SK-N-SH treated with all-trans-retinoic acid at 6 μM for 48 hours (cell line): ENCODE results near the gene DCBLD1.

Experiments
- ATAC-seq: fragments of 200-7000 bp; cut with Tn5 transposase; 3 replicates; pipeline ENCODE4 v1.9.1; 2020; ENCODE audit warnings: mild to moderate bottlenecking, moderate library complexity
- ARNTL ChIP-seq: fragments of 450-650 bp; formaldehyde crosslinking; IDR thresholded peaks from 2 replicates; pipeline ENCODE4 v1.5.0; 2020; ENCODE audit warnings: low read depth, mild to moderate bottlenecking, moderate library complexity, borderline replicate concordance
- BACH2 ChIP-seq: fragments of 250-450 bp; sonication (Bioruptor Pico); IDR thresholded peaks from 2 replicates; pipeline ENCODE4 v1.9.0; 2021; ENCODE audit warnings: mild to moderate bottlenecking, borderline replicate concordance
- CSDC2 ChIP-seq: fragments of 250-450 bp; sonication (Bioruptor Pico); IDR thresholded peaks from 2 replicates; pipeline ENCODE4 v1.5.0; 2020; ENCODE audit warnings: mild to moderate bottlenecking, moderate library complexity
- ESRRG ChIP-seq: fragments of 250-450 bp; sonication (Bioruptor Pico); IDR thresholded peaks from 2 replicates; pipeline ENCODE4 v1.6.1; 2021; ENCODE audit warnings: mild to moderate bottlenecking
- PATZ1 ChIP-seq: fragments of 250-450 bp; sonication (Bioruptor Pico); IDR thresholded peaks from 2 replicates; pipeline ENCODE4 v1.8.0; 2020; ENCODE audit warnings: mild to moderate bottlenecking, moderate library complexity, borderline replicate concordance
- PPARA ChIP-seq: fragments of 250-450 bp; sonication (Bioruptor Pico); IDR thresholded peaks from 2 replicates; pipeline ENCODE4 v1.5.0; 2020; ENCODE audit warnings: mild to moderate bottlenecking, borderline replicate concordance
- RARB ChIP-seq: fragments of 250-450 bp; sonication (Bioruptor Pico); IDR thresholded peaks from 2 replicates; pipeline ENCODE4 v1.8.0; 2021; ENCODE audit warnings: mild to moderate bottlenecking, moderate library complexity
- SNAI2 ChIP-seq: fragments of 250-450 bp; sonication (Bioruptor Pico); IDR thresholded peaks from 2 replicates; pipeline ENCODE4 v1.5.0; 2020; ENCODE audit warnings: mild to moderate bottlenecking, moderate library complexity
- TOX ChIP-seq: fragments of 250-450 bp; sonication (Bioruptor Pico); IDR thresholded peaks from 2 replicates; pipeline ENCODE4 v1.8.0; 2021; ENCODE audit warnings: mild to moderate bottlenecking, moderate library complexity, borderline replicate concordance
- ZC3H10 ChIP-seq: fragments of 250-450 bp; sonication (Bioruptor Pico); IDR thresholded peaks from 2 replicates; pipeline ENCODE4 v1.5.1; 2021; ENCODE audit warnings: mild to moderate bottlenecking, moderate library complexity
- ZNF8 ChIP-seq: fragments of 450-650 bp; formaldehyde crosslinking; IDR thresholded peaks from 2 replicates; pipeline ENCODE4 v1.5.0; 2020; ENCODE audit warnings: mild to moderate bottlenecking, moderate library complexity
- TF ChIP-seq, protein P1 (sequence below): fragments of 250-450 bp; sonication (Bioruptor Pico); IDR thresholded peaks from 2 replicates; pipeline ENCODE4 v1.5.0; 2020; ENCODE audit warnings: mild to moderate bottlenecking, moderate library complexity
- TF ChIP-seq, protein P2 (sequence below): fragments of 250-450 bp; sonication (Bioruptor Pico); IDR thresholded peaks from 2 replicates; pipeline ENCODE4 v1.5.1; 2020; ENCODE audit warnings: low read depth, mild to moderate bottlenecking, moderate library complexity

Gene DCBLD1

GRCh38 chr6:117456998-117457397, 25.5 kb upstream of the DCBLD1 start (continued):
- TF ChIP-seq, protein P1, sequence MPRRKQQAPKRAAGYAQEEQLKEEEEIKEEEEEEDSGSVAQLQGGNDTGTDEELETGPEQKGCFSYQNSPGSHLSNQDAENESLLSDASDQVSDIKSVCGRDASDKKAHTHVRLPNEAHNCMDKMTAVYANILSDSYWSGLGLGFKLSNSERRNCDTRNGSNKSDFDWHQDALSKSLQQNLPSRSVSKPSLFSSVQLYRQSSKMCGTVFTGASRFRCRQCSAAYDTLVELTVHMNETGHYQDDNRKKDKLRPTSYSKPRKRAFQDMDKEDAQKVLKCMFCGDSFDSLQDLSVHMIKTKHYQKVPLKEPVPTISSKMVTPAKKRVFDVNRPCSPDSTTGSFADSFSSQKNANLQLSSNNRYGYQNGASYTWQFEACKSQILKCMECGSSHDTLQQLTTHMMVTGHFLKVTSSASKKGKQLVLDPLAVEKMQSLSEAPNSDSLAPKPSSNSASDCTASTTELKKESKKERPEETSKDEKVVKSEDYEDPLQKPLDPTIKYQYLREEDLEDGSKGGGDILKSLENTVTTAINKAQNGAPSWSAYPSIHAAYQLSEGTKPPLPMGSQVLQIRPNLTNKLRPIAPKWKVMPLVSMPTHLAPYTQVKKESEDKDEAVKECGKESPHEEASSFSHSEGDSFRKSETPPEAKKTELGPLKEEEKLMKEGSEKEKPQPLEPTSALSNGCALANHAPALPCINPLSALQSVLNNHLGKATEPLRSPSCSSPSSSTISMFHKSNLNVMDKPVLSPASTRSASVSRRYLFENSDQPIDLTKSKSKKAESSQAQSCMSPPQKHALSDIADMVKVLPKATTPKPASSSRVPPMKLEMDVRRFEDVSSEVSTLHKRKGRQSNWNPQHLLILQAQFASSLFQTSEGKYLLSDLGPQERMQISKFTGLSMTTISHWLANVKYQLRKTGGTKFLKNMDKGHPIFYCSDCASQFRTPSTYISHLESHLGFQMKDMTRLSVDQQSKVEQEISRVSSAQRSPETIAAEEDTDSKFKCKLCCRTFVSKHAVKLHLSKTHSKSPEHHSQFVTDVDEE (CRISPR knock-in tag): no peak

GRCh38 chr6:117459204-117459944, 23.1 kb upstream of the DCBLD1 start:
- ATAC-seq: no peak
- TF ChIP-seq, protein P2, sequence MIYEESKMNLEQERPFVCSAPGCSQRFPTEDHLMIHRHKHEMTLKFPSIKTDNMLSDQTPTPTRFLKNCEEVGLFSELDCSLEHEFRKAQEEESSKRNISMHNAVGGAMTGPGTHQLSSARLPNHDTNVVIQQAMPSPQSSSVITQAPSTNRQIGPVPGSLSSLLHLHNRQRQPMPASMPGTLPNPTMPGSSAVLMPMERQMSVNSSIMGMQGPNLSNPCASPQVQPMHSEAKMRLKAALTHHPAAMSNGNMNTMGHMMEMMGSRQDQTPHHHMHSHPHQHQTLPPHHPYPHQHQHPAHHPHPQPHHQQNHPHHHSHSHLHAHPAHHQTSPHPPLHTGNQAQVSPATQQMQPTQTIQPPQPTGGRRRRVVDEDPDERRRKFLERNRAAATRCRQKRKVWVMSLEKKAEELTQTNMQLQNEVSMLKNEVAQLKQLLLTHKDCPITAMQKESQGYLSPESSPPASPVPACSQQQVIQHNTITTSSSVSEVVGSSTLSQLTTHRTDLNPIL (CRISPR knock-in tag): no peak
- TF ChIP-seq ARNTL (no peak), ZNF8 (CRISPR knock-in tag) (no peak), SNAI2 (CRISPR knock-in tag) (no peak), ZC3H10 (no peak), ESRRG (CRISPR knock-in tag) (no peak)
- TF ChIP-seq, protein P1 (CRISPR knock-in tag): no peak

DNA sequence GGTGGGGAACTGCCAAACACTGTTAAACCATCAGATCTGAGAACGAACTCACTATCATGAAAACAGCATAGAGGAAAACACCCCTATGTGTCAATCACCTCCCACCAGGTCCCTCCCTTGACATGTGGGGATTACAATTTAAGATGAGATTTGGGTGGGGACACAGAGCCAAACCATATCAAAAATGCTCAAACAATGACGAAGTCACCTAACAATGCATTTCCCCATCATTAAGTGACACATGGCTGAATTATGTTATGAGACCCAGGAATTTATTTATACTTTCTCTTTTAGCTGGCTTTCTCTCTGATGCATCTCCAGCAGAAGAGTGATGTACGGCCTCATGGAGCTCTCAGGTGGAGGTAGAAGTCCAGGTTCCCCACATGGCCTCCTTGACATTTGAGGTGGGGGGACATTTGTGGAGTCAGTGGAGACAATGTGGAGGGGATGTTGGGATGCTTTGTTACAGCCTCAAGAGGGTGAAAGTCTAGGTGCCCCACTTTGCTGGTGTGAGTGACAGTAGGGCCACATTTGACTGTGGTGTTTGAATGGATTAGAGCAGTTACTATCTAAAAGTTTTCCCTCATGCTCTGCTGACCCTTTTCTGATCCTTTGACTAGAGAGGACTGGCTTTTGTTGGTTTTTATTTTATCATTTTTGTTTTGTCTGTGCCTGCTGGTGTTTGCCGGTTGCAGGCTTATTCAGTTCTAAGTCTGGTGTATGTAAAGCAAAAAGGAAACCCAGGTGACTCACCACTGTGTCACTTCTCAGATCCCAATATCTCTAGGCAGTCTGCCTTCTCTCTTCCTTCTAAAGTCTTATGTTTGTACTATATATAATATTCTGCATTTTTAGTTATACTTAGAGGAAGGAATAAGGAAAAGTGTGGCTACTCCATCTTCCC, 18.5 kb upstream of the DCBLD1 start:
- peak; percentile 94 for ATAC-seq
- TF ChIP-seq BACH2 (CRISPR knock-in tag) (no peak), TOX (CRISPR knock-in tag) (no peak), PATZ1 (CRISPR knock-in tag) (no peak), ZNF8 (CRISPR knock-in tag) (no peak), PPARA (CRISPR knock-in tag) (no peak), CSDC2 (CRISPR knock-in tag) (no peak), RARB (CRISPR knock-in tag) (no peak)
- TF ChIP-seq, protein P1 (CRISPR knock-in tag): no peak
- TF ChIP-seq, protein P2 (CRISPR knock-in tag): no peak
